HS-5 (cell line): Measurements from ENCODE around the gene ICAM2.
A peak's percentile ranks its signal among the peaks of the same experiment; 100 is the strongest.
"Not testable (repeated sequence)": the region's sequence is repeated elsewhere in the genome, so short reads cannot be mapped to it uniquely, and the experiment has no call there.

Source experiments
- DNase-seq: peaks from one replicate; pipeline ENCODE4 v3.0.0-alpha.2; 2012; ENCODE audit warnings: low read depth

ICAM2 gene

GRCh38 chr17:63997341-63998048 is 22.9 kb downstream of the ICAM2 start:
- DNase-seq = no peak

- no peak for DNase-seq
Observed at GRCh38 chr17:63996430-63997182, 23.8 kb downstream of the ICAM2 start.

GRCh38 chr17:63995626-63996025 is 24.8 kb downstream of the ICAM2 start:
- DNase-seq = no peak

- DNase-seq = no peak
Observed at GRCh38 chr17:63993368-63993985, 27.0 kb downstream of the ICAM2 start.

GRCh38 chr17:63991611-63992010 is 28.8 kb downstream of the ICAM2 start:
- DNase-seq = no peak

GRCh38 chr17:63989622-63990345 is 30.6 kb downstream of the ICAM2 start:
- DNase-seq = no peak

- DNase-seq = no peak
Observed at GRCh38 chr17:63988741-63989621, 31.5 kb downstream of the ICAM2 start.

GRCh38 chr17:63988127-63988478 is 32.3 kb downstream of the ICAM2 start:
- DNase-seq = no peak

- no peak for DNase-seq
Observed at GRCh38 chr17:63987221-63988126, 33.0 kb downstream of the ICAM2 start.

- DNase-seq = no peak
Observed at GRCh38 chr17:63986821-63987220, 33.6 kb downstream of the ICAM2 start.

GRCh38 chr17:63985387-63986140 is 34.9 kb downstream of the ICAM2 start:
- no peak for DNase-seq

- DNase-seq = peak; percentile 60
Observed at GRCh38 chr17:63984651-63985386, 35.6 kb downstream of the ICAM2 start.

GRCh38 chr17:63984236-63984635 is 36.2 kb downstream of the ICAM2 start:
- DNase-seq = no peak

GRCh38 chr17:63983320-63983719 is 37.1 kb downstream of the ICAM2 start:
- no peak for DNase-seq

- not testable (repeated sequence) for DNase-seq
Observed at GRCh38 chr17:63982641-63983040, 37.8 kb downstream of the ICAM2 start.

GRCh38 chr17:63978272-63979200 is 41.9 kb downstream of the ICAM2 start:
- no peak for DNase-seq

- no peak for DNase-seq
Observed at GRCh38 chr17:63976702-63977101, 43.7 kb downstream of the ICAM2 start.

- DNase-seq = no peak
Observed at GRCh38 chr17:63975541-63976092, 44.8 kb downstream of the ICAM2 start.
